Keratinocyte (primary cell): ENCODE results near the gene SIM2. TPM values are rescaled to one million over a fixed set of nuclear protein-coding genes. Genes with fewer than 3 reads are reported as not detected.

ENCODE experiments used
- DNase-seq: peaks from one replicate; pipeline ENCODE4 v3.0.0-alpha.2; 2011; ENCODE audit warnings: low read depth, missing footprints, low spot score
- FAIRE-seq: peaks from 2 replicates; lab custom pipeline; 2011; peaks lifted over from hg19 to GRCh38; lab: Jason Lieb, UNC
- H2AFZ ChIP-seq: 2 replicates; pipeline ENCODE4 v1.6.0; 2012; ENCODE audit warnings: low read length, control low read depth, inconsistent platforms; ENCODE audit not compliant: control insufficient read depth
- H3K27ac ChIP-seq: 2 replicates; pipeline ENCODE4 v1.5.1; 2011; ENCODE audit warnings: low read length; ENCODE audit not compliant: control insufficient read depth, insufficient read depth
- H3K27me3 ChIP-seq: 3 replicates; pipeline ENCODE4 v1.6.0; 2011; ENCODE audit warnings: low read length; ENCODE audit not compliant: control insufficient read depth, insufficient read depth; ENCODE audit errors: extremely low read depth
- H3K36me3 ChIP-seq, 2 experiments: 2 replicates in 1 of 2; 3 replicates in 1 of 2; pipeline ENCODE4 v1.5.1; 2011; ENCODE audit warnings: low read length in 2 of 2, mild to moderate bottlenecking in 1 of 2; ENCODE audit not compliant: control insufficient read depth in 2 of 2, insufficient read depth in 2 of 2; ENCODE audit errors: extremely low read depth in 1 of 2
- H3K4me1 ChIP-seq: 3 replicates; pipeline ENCODE4 v1.5.1; 2011; ENCODE audit warnings: low read length; ENCODE audit not compliant: control insufficient read depth, insufficient read depth; ENCODE audit errors: extremely low read depth
- H3K4me2 ChIP-seq: 3 replicates; pipeline ENCODE4 v1.6.0; 2011; ENCODE audit warnings: low read depth, low read length; ENCODE audit not compliant: control insufficient read depth, insufficient read depth; ENCODE audit errors: extremely low read depth
- H3K4me3 ChIP-seq, 3 experiments: fragments of 200-600 bp in 1 of 3; sonication (generic) in 1 of 3; 2 replicates in 2 of 3; 3 replicates in 1 of 3; pipeline ENCODE4 v1.5.1; 2011 to 2016; ENCODE audit warnings: low read length in 3 of 3, mild to moderate bottlenecking in 3 of 3, control low read depth in 2 of 3, inconsistent platforms in 1 of 3, low read depth in 1 of 3, mixed read lengths in 1 of 3, mixed run types in 1 of 3, moderate library complexity in 1 of 3; ENCODE audit not compliant: control insufficient read depth in 2 of 3, insufficient read depth in 2 of 3; ENCODE audit errors: extremely low read depth in 1 of 3
- H3K79me2 ChIP-seq: 2 replicates; pipeline ENCODE4 v1.6.0; 2012; ENCODE audit warnings: low read length; ENCODE audit not compliant: control insufficient read depth, insufficient read depth
- H3K9ac ChIP-seq: 3 replicates; pipeline ENCODE4 v1.6.0; 2011; ENCODE audit warnings: low read length; ENCODE audit not compliant: control insufficient read depth, insufficient read depth; ENCODE audit errors: extremely low read depth
- H3K9me1 ChIP-seq: 3 replicates; pipeline ENCODE4 v1.6.0; 2011; ENCODE audit warnings: low read length; ENCODE audit not compliant: control insufficient read depth, insufficient read depth; ENCODE audit errors: extremely low read depth
- H3K9me3 ChIP-seq: 2 replicates; pipeline ENCODE4 v1.5.1; 2012; ENCODE audit warnings: low read depth, low read length; ENCODE audit not compliant: control insufficient read depth
- H4K20me1 ChIP-seq: 3 replicates; pipeline ENCODE4 v1.6.0; 2011; ENCODE audit warnings: low read length; ENCODE audit not compliant: control insufficient read depth, insufficient read depth; ENCODE audit errors: extremely low read depth
- EZH2 ChIP-seq: IDR thresholded peaks from one replicate; pipeline ENCODE4 v1.6.1; 2012; ENCODE audit warnings: inconsistent platforms, mild to moderate bottlenecking, low read length, moderate library complexity
- dilution Hi-C: fragments of 300-500 bp; cut with MboI; formaldehyde crosslinking; loops from one replicate; pipeline ENCODE4 v1.7.0; 2020; ENCODE audit warnings: low sequenced_read_pairs; ENCODE audit not compliant: extremely low pct_ligation_motif_present
- polyA plus RNA-seq, 5 experiments: library from polyadenylated mRNA; depleted of rRNA in 3 of 5; stranded (reverse) in 3 of 5; stranded (forward) in 1 of 5; unstranded in 1 of 5; fragments of >200 nt; gene quantifications; 1 replicate in 1 of 5; 2 replicates in 3 of 5; 3 replicates in 1 of 5; pipeline versions ENCODE4 v1.2.1 to v1.2.3, GENCODE V29; 2011 to 2012; ENCODE audit warnings: missing spikeins in 2 of 5, low read depth in 1 of 5, low replicate concordance in 1 of 5
- TF ChIP-seq, protein P1 (sequence below), 3 experiments: IDR thresholded peaks in 1 of 3; conservative IDR thresholded peaks in 1 of 3; optimal IDR thresholded peaks in 1 of 3; 2 replicates in 2 of 3; 3 replicates in 1 of 3; pipeline versions ENCODE3 to v1.5.1; 2011; ENCODE audit warnings: low read length in 3 of 3, mild to moderate bottlenecking in 3 of 3, moderate library complexity in 2 of 3, control low read depth in 1 of 3, inconsistent platforms in 1 of 3; ENCODE audit not compliant: insufficient read depth in 2 of 3; ENCODE audit errors: extremely low read depth in 1 of 3

The SIM2 gene
- polyA plus RNA-seq, 1 donor (not counting 4 experiments of a cell fraction or from before 2014, with no cell fraction given), result 0.05 TPM

DNA sequence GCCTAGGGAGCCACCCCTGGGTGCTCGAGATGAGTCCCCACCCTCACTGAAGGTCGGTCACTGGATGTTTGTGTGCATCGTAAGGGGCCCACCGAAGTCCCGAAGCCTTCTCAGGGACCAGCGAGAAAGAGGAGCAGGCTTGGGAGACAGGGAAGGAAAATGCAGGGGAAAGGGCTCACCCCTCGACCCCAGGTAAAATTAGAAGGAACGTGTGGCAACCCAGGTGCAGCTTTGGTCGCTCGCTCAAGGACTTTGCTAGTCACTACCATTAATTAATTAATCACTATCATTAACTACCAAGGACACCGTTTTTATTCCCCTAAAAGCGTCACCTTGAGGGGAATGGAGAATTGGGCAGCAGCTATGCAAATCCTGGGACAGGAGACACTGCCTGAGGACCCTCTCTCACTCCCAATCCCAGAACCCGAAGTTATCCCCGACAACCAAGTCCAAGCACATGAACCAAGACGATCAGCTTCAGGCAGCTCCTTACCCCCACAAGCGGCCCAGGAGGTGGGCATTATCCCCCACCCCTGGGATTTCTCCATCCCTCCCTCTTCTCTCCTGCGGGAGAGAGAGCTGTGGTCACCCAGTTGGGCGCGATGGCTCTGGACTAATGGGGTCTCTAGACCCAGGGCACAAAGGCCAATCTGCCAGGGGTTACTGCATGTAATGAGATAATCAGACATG lies 4.2 kb upstream of the SIM2 start:
- TF ChIP-seq, protein P1, sequence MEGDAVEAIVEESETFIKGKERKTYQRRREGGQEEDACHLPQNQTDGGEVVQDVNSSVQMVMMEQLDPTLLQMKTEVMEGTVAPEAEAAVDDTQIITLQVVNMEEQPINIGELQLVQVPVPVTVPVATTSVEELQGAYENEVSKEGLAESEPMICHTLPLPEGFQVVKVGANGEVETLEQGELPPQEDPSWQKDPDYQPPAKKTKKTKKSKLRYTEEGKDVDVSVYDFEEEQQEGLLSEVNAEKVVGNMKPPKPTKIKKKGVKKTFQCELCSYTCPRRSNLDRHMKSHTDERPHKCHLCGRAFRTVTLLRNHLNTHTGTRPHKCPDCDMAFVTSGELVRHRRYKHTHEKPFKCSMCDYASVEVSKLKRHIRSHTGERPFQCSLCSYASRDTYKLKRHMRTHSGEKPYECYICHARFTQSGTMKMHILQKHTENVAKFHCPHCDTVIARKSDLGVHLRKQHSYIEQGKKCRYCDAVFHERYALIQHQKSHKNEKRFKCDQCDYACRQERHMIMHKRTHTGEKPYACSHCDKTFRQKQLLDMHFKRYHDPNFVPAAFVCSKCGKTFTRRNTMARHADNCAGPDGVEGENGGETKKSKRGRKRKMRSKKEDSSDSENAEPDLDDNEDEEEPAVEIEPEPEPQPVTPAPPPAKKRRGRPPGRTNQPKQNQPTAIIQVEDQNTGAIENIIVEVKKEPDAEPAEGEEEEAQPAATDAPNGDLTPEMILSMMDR (optimal IDR thresholded peaks at IDR 0.05 in 1 of 3, IDR thresholded peaks at IDR 0.05 in 1 of 3, conservative IDR thresholded peaks at IDR 0.05 in 1 of 3; ENCODE audit: extremely low read depth in 1 of 3, insufficient read depth in 2 of 3, low read length in 3 of 3), result no peak
- TF ChIP-seq EZH2, result peak; percentile 32
- H3K27ac ChIP-seq, result no peak overlapping the region
- no peaks in the 10 kb centered on the region for H3K36me3 ChIP-seq

DNA sequence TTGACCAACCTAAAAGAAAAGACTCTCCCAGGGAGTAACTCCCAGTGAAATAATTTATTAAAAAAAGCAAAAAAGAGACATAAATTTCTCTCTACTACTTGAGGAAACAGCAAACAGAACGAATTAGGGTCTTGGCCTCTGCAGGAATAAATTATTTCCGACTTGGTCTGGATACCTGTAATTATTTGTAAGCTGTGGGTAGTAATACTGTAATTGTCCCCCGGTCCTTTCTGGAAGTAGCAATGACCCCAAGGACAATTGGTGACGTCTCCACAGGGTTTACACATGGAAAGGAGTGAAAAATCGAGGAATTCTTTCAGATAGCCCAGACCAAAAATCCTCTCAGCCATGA lies 3.7 kb upstream of the SIM2 start:
- TF ChIP-seq, protein P1 (optimal IDR thresholded peaks at IDR 0.05 in 1 of 3, IDR thresholded peaks at IDR 0.05 in 1 of 3, conservative IDR thresholded peaks at IDR 0.05 in 1 of 3; ENCODE audit: extremely low read depth in 1 of 3, insufficient read depth in 2 of 3, low read length in 3 of 3), result no peak
- no peak for TF ChIP-seq EZH2
- Histone ChIP-seq H2AFZ (no peak overlapping the region), H3K27me3 (peaks cover 99% of the 10 kb centered on the region), H3K36me3 (no peaks in the 10 kb centered on the region), H3K27ac (no peak overlapping the region), H3K9me3 (no peaks in the 10 kb centered on the region), H3K9me1 (no peaks in the 10 kb centered on the region), H3K4me3 (no peak overlapping the region), H3K4me2 (no peak overlapping the region), H3K79me2 (no peaks in the 10 kb centered on the region), H4K20me1 (peaks cover 5% of the 10 kb centered on the region), H3K4me1 (no peaks in the 10 kb centered on the region), H3K9ac (no peak overlapping the region)
- no peak for FAIRE-seq
- DNase-seq, result no peak
- dilution Hi-C loops, result no loop called here

More for the DNA sequence above, 4.2 kb upstream of the SIM2 start:
- Histone ChIP-seq H3K9me1 (no peaks in the 10 kb centered on the region), H3K4me3 (no peak overlapping the region), H3K9me3 (no peaks in the 10 kb centered on the region), H4K20me1 (peaks cover 3% of the 10 kb centered on the region), H3K27me3 (peaks cover 99% of the 10 kb centered on the region), H3K4me1 (no peaks in the 10 kb centered on the region), H3K79me2 (no peaks in the 10 kb centered on the region), H2AFZ (no peak overlapping the region), H3K4me2 (no peak overlapping the region), H3K9ac (no peak overlapping the region)
- no peak for DNase-seq
- no peak for FAIRE-seq
- dilution Hi-C loops, result no loop called here
